Kidney epithelial cell (primary cell): Measurements from ENCODE around the gene LCN1. TPM values are rescaled to one million over a fixed set of nuclear protein-coding genes. Genes with fewer than 3 reads are reported as not detected.
"Not testable (repeated sequence)": the region's sequence is repeated elsewhere in the genome, so short reads cannot be mapped to it uniquely, and the experiment has no call there.

ENCODE experiments used
- DNase-seq: peaks from one replicate; pipeline ENCODE4 v3.0.0-alpha.2; 2010; ENCODE audit warnings: low read depth
- H3K27me3 ChIP-seq: 2 replicates; pipeline ENCODE4 v1.6.0; 2011; ENCODE audit warnings: low read length; ENCODE audit not compliant: control insufficient read depth, insufficient read depth
- H3K36me3 ChIP-seq: 2 replicates; pipeline ENCODE4 v1.5.1; 2011; ENCODE audit warnings: low read length; ENCODE audit not compliant: control insufficient read depth, insufficient read depth
- H3K4me3 ChIP-seq: 2 replicates; pipeline ENCODE4 v1.5.1; 2011; ENCODE audit warnings: low read depth, mild to moderate bottlenecking, control low read depth, low read length
- total RNA-seq: library from RNA; depleted of rRNA; stranded (reverse); fragments of >200 nt; gene quantifications from 2 replicates; pipeline ENCODE4 v1.2.3, GENCODE V29; 2015
- TF ChIP-seq, protein P1 (sequence below): IDR thresholded peaks from 2 replicates; pipeline ENCODE4 v1.5.1; 2011; ENCODE audit warnings: mild to moderate bottlenecking, moderate library complexity, low read length, control low read depth, inconsistent platforms; ENCODE audit not compliant: insufficient read depth, poor library complexity, severe bottlenecking

LCN1 gene
- total RNA-seq, 1 donor from 2014 or later: not detected

GRCh38 chr9:135525241-135526088 lies 4.2 kb downstream of the LCN1 start:
- no peak for DNase-seq
- Histone ChIP-seq H3K36me3 (no peaks in the 10 kb centered on the region), H3K4me3 (no peak overlapping the region), H3K27me3 (no peaks in the 10 kb centered on the region)
- TF ChIP-seq, protein P1, sequence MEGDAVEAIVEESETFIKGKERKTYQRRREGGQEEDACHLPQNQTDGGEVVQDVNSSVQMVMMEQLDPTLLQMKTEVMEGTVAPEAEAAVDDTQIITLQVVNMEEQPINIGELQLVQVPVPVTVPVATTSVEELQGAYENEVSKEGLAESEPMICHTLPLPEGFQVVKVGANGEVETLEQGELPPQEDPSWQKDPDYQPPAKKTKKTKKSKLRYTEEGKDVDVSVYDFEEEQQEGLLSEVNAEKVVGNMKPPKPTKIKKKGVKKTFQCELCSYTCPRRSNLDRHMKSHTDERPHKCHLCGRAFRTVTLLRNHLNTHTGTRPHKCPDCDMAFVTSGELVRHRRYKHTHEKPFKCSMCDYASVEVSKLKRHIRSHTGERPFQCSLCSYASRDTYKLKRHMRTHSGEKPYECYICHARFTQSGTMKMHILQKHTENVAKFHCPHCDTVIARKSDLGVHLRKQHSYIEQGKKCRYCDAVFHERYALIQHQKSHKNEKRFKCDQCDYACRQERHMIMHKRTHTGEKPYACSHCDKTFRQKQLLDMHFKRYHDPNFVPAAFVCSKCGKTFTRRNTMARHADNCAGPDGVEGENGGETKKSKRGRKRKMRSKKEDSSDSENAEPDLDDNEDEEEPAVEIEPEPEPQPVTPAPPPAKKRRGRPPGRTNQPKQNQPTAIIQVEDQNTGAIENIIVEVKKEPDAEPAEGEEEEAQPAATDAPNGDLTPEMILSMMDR: no peak

DNA sequence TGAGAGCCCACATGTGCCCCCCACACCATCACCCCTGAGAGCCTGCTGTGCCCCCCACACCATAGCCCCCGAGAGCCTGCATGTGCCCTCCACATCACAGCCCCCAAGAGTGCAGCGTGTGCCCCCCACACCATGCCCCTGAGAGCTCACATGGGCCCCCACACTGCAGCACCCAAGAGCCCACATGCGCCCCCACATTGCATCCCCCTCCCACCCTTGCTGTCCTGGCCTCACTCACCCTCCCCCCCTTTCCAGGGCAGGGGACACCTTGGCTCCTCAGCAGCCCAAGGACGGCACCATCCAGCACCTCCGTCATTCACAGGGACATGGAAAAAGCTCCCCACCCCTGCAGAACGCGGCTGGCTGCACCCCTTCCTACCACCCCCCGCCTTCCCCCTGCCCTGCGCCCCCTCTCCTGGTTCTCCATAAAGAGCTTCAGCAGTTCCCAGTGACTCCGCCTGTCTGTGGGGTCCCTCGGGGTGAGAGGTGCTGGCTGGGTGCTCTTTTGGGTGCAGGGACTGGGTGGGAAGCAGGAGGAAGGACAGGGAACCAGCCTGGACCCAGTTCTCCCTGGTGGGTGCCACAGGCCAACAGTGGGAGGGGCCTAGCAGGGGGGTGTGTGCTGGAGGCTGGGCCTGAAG lies 5.0 kb downstream of the LCN1 start:
- DNase-seq: no peak
- Histone ChIP-seq H3K36me3 (no peaks in the 10 kb centered on the region), H3K4me3 (no peak overlapping the region), H3K27me3 (no peaks in the 10 kb centered on the region)
- TF ChIP-seq, protein P1: no peak

- no peak for DNase-seq
These were observed 5.7 kb downstream of the LCN1 start for GRCh38 chr9:135526730-135527571.

GRCh38 chr9:135528842-135529435 lies 7.7 kb downstream of the LCN1 start:
- H3K4me3 ChIP-seq, H3K27me3 ChIP-seq, H3K36me3 ChIP-seq, DNase-seq: not testable (repeated sequence)

More at GRCh38 chr9:135526730-135527571, 5.7 kb downstream of the LCN1 start:
- no peak overlapping the region for H3K4me3 ChIP-seq
- H3K36me3 ChIP-seq: no peaks in the 10 kb centered on the region
- TF ChIP-seq, protein P1: no peak
- H3K27me3 ChIP-seq: no peaks in the 10 kb centered on the region

DNA sequence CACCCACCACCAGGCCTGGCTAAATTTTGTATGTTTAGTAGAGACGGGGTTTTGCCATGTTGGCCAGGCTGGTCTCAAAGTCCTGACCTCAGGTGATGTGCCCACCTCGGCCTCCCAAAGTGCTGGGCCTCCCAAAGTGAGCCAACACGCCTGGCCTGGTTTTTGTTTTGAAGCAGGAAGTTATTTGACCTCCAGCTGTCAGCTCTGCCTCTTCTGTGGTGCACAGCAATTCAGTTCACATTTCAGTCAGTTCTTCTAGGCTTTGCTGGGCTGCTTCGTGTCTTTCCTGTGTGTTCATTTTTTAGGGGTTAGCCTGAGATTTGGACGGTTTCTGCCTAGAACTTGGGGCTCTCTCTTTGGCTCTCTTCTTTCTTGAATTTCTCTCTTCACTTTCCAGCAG lies 8.9 kb downstream of the LCN1 start:
- DNase-seq: no peak
- Histone ChIP-seq H3K36me3 (no peaks in the 10 kb centered on the region), H3K4me3 (no peak overlapping the region), H3K27me3 (no peaks in the 10 kb centered on the region)
- TF ChIP-seq, protein P1: no peak
